ENCODE measurements around the gene SFRP2. TPM values are rescaled to one million over a fixed set of nuclear protein-coding genes. Genes with fewer than 3 reads are reported as not detected.

SFRP2 gene
- total RNA-seq, 4 donors from 2014 or later = 15.0 to 41.3 (median 24.0) TPM

DNA sequence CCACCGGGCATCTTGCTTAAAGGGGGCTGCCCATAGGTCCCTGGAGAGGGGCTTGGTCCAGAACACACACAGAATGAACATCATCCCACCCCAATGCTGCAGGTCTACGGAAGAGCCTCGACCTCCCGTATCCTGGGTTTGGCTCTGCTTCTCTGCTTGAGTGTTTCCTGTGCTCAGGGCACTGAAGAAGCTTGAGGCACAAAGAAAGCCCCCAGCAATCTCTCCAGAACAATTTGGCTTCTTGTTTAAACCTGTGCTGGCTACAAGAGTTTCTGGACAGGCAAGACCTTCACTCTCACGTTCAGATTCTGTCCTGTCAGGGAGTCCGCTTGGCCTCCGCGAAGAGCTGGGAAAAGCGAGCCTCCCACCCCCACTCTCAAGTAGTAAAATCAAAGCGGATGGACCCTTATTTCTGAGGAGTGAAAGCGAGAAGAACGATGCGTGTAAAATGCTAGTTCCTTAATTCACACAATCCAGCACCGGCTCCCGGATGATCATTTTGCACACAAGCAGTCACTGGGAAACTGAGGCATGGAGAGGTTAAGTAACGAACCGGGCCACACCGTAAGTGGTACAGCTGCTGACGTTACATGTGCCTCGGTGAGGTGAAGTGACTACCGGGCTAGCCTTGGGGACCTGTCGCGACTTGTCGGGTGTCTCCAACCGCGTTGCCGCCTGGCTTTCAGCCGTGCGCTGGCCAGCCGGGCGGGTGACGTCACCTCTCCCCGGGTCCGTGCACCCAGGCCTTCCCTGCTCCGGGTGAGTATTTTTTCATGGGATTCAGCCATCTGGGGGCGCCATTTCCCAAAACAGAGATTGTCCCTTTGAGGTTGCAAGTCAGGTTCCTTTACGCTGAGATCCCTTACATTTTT is 3.1 kb upstream of the SFRP2 start:
- intact Hi-C loops (cut with DNase I) = no loop called here
- TF ChIP-seq, protein P1, sequence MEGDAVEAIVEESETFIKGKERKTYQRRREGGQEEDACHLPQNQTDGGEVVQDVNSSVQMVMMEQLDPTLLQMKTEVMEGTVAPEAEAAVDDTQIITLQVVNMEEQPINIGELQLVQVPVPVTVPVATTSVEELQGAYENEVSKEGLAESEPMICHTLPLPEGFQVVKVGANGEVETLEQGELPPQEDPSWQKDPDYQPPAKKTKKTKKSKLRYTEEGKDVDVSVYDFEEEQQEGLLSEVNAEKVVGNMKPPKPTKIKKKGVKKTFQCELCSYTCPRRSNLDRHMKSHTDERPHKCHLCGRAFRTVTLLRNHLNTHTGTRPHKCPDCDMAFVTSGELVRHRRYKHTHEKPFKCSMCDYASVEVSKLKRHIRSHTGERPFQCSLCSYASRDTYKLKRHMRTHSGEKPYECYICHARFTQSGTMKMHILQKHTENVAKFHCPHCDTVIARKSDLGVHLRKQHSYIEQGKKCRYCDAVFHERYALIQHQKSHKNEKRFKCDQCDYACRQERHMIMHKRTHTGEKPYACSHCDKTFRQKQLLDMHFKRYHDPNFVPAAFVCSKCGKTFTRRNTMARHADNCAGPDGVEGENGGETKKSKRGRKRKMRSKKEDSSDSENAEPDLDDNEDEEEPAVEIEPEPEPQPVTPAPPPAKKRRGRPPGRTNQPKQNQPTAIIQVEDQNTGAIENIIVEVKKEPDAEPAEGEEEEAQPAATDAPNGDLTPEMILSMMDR (IDR thresholded peaks at IDR 0.05) = no peak
- no peak for TF ChIP-seq POLR2A (IDR thresholded peaks at IDR 0.05)
- Histone ChIP-seq H3K9me3 (no peaks in the 10 kb centered on the region), H3K27ac (no peak overlapping the region), H3K27me3 (peaks cover 51% of the 10 kb centered on the region), H3K36me3 (no peaks in the 10 kb centered on the region), H3K4me3 (replicated peaks in 1 of 3) (peak overlapping the region in 1 of 3 donors; percentile 0), H3K4me1 (peaks cover 30 to 36% of the 10 kb centered on the region in 2 donors)
- peak; percentile 26 to 27 for DNase-seq
- WGBS, 2 donors = 6 to 16% methylated on average over 16 to 37 of the region's 37 CpGs

DNA sequence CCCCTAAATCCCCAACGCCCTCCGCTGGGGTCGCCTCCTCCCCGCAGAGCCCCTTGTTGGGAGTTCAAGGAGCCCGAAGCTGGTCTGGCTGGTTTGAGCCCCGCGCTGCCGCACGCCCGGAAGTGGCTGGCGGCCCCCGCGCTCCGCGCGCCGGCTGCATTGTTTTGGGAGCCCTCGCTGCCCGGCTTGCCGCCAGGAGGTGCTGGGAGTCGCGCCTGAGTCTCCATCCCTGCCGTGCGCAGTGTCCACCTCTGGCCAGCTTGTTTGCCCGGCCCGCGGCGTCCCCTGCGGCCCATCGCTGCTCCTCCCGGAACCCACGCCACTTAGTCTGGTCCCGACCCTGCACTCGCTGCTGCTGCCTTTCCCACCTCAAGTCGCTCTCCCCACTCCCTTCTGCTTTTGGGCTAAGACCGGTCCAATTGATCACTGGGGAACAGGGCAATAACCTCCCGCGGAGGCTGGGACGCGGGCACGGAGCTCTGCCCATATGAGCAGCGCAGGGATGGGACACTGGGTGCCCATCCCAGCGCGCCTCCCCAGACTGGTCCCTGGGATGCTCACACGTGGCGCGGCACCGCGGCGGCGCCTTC is 2.2 kb upstream of the SFRP2 start:
- Histone ChIP-seq H3K4me1 (peaks cover 30 to 36% of the 10 kb centered on the region in 2 donors), H3K27me3 (peaks cover 51% of the 10 kb centered on the region), H3K4me3 (replicated peaks in 1 of 3) (no peak overlapping the region), H3K36me3 (no peaks in the 10 kb centered on the region), H3K9me3 (no peaks in the 10 kb centered on the region), H3K27ac (no peak overlapping the region)
- TF ChIP-seq, protein P1 (IDR thresholded peaks at IDR 0.05) = no peak
- no peak for TF ChIP-seq POLR2A (IDR thresholded peaks at IDR 0.05)
- peak; percentile 18 to 25 for DNase-seq
- intact Hi-C loops (cut with DNase I) = no loop called here
- 3 to 8% methylated on average over 27 to 37 of the region's 51 CpGs for WGBS, 2 donors

DNA sequence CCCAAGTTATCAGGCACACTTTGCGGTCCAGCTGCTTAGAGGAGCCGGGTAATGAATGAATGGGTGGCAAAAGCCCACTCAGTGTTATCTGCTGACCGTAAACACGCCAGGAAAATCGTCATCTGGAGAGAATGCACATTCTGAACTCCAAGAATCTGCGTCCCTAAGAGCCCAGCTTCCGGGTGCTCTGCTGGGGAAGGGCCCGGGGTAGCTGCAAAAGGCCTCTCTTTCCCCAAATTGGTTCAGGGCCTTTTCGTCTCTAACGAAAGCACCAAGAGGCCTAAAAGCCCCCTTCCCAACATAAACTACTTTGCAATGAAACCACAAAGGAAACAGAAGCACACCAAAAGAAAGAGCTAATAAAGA is 1.6 kb upstream of the SFRP2 start:
- Histone ChIP-seq H3K36me3 (no peaks in the 10 kb centered on the region), H3K4me3 (replicated peaks in 1 of 3) (no peak overlapping the region), H3K9me3 (no peaks in the 10 kb centered on the region), H3K27me3 (peaks cover 51% of the 10 kb centered on the region), H3K27ac (no peak overlapping the region), H3K4me1 (peaks cover 30 to 36% of the 10 kb centered on the region in 2 donors)
- no peak for TF ChIP-seq POLR2A (IDR thresholded peaks at IDR 0.05)
- TF ChIP-seq, protein P1 (IDR thresholded peaks at IDR 0.05) = no peak
- WGBS, 2 donors = 36 to 44% methylated on average over 10 of the region's 10 CpGs
- DNase-seq = no peak
- intact Hi-C loops (cut with DNase I) = no loop called here

DNA sequence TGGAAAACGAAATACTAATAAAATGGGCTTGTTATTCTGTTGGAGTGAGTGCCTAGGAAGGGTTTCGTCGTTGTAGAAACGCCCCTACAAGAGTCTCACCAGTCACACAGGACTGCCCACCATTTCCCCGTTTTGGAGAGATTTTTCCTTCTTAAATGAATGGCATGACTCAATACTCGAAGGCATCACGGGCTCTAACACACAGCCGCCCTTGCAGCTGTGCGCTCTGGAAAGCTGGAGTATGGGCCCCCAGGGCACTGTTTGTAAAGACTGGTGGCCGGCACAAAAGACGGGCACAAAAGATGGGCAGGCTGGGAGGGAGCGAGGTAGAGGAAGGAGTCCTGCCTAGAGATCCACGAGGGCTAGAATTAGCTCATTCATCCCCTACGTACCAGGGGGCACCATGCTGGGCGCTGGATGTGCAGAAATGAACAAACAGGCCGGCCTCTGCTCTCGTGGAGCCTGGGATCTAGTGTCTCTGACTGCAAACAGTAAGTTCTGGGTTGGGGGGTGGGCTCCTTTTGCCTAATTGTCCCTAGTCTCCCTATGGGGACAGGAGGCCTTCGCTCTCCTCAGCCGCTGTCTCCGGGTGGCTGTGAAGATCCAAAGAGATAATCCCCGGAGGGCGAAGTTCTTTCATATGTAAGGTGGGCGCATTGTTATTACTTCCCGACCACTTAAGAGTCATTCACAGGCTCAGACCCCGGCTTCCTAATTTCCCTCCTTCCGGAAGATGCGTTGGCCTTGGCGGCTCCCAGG is 1.0 kb upstream of the SFRP2 start:
- H3K27me3 ChIP-seq = peaks cover 51% of the 10 kb centered on the region

More for the DNA sequence above, 1.0 kb upstream of the SFRP2 start:
- intact Hi-C loops (cut with DNase I) = no loop called here
- 32 to 34% methylated on average over 28 of the region's 28 CpGs for WGBS, 2 donors
- no peaks in the 10 kb centered on the region for H3K36me3 ChIP-seq
- no peak overlapping the region for H3K27ac ChIP-seq
- DNase-seq = no peak
- no peak overlapping the region for H3K4me3 ChIP-seq (replicated peaks in 1 of 3)
- TF ChIP-seq, protein P1 (IDR thresholded peaks at IDR 0.05) = no peak
- TF ChIP-seq POLR2A (IDR thresholded peaks at IDR 0.05) = no peak
- H3K4me1 ChIP-seq = peaks cover 30 to 36% of the 10 kb centered on the region in 2 donors
- no peaks in the 10 kb centered on the region for H3K9me3 ChIP-seq
